GM18519 (cell line): ENCODE results near the gene NCS1.

ENCODE experiments used
- ATAC-seq: cut with Tn5 transposase; IDR thresholded peaks from one replicate; pipeline ENCODE4 v1.9.1; 2021; ENCODE audit warnings: mild to moderate bottlenecking, moderate library complexity; ENCODE audit not compliant: unreplicated experiment, low FRiP score

The NCS1 gene

DNA sequence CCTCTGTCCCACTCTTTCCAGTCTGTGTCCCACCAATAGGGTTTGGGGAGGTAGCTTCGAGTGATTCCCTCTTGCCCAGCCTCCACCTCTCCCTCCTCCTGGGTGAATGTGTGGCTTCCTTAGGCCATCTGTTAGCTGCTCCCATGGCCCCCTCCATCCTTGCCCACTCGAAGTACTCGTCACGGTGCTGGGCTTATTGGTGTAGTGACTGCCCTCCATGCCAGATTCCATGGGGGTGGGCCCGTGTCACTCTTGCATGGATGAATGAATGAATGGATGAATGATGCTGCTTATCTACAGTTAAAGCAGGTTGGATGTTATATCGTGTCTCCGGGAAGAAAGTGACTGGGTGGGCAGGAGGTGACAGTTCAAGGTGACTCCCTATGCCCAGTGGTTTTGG lies 112.5 kb downstream of the NCS1 start:
- no peak for ATAC-seq

- ATAC-seq = no peak
Observed at GRCh38 chr9:130285271-130285670, 113.1 kb downstream of the NCS1 start.

DNA sequence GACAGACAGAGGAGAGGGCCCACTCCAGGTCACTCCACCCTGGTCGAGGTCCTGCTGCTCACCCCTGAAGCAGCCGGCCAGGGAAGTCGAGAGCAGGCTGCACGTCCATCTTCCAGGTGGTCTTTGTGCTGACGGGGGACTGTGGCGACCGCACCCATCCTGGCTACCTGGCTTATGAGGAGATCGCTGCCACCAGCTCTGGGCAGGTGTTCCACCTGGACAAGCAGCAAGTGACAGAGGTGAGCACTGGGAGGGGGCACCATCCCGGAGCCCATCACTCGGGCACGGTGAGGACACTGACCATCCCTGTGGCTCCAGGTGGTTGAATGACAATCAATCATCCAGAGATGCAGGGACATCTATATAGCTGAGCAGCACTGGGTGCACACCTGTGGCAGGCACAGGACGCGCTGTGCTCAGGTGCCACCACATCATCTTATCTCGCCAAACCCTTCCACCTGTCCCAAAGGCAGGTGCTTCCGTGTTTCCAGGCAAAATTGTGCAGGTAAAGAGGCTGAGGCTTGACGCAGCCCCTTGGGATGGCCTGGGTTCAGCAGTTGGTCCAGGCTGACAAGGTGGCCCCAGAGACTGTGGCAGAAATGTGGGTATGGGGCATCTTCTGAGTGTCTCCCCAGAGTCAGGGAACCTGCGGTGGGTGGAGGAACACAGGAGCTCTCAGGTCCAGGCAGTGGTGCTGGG lies 114.0 kb downstream of the NCS1 start:
- ATAC-seq = no peak
